Measurements from ENCODE around the gene TMEM115.

GRCh38 chr3:50354186-50354764 is 5.0 kb downstream of the TMEM115 start:
- TF ChIP-seq CTCF (IDR thresholded peaks at IDR 0.05; ENCODE audit: low read depth, low read length) = no peak
- no peak for TF ChIP-seq POLR2A (IDR thresholded peaks at IDR 0.05; ENCODE audit: extremely low read depth, insufficient read length)
- TF ChIP-seq, protein P1, sequence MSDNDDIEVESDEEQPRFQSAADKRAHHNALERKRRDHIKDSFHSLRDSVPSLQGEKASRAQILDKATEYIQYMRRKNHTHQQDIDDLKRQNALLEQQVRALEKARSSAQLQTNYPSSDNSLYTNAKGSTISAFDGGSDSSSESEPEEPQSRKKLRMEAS (IDR thresholded peaks at IDR 0.05; ENCODE audit: low read depth, low read length) = no peak
- TF ChIP-seq MYC (IDR thresholded peaks at IDR 0.05; ENCODE audit: low read depth, low read length) = no peak

All from NB4 (cell line).